Measurements from ENCODE around the gene BSPRY.
"Not testable (repeated sequence)": the region's sequence is repeated elsewhere in the genome, so short reads cannot be mapped to it uniquely, and the experiment has no call there.

Gene BSPRY

DNA sequence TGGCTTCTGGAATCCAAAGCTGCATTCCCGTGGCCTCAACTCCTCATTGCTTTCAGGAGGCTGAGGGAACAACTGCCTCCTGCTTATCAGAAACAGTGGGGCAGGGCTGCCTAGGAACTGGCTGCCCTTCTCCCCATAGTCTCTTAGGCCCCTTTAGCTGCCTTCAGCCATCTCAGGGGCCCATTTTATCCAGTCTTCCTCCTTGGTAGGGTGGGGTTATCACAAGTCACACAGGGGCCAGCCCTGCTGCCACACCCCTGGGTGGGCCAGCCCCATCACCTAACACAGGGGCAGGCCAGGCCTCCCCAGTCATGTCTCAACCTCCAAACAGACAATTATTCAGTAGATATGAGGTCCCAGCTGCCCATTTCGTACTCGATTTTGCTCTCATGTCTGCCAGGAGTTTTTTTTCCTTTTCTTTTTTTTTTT is 47.9 kb downstream of the BSPRY start:
- DNase-seq: no peak

DNA sequence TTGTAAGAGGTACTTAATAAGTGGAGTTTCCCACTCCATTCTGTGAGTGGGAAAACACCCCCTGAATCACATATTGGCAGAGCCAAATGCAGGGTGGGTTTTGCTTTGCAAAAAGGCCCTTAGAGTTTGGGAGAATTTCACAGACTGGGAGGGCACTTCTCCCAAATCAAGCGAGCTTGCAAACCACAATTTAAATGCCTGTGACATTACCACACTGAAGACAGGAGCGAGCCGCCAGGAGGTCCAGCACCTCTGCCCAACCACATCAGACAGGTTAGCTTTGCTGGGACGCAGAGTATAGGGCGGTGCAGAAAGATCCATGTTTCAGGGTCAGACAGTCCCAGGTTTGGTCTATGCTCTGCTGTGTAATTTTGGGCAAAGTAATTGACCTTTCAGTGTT is 49.5 kb downstream of the BSPRY start:
- no peak for DNase-seq

DNA sequence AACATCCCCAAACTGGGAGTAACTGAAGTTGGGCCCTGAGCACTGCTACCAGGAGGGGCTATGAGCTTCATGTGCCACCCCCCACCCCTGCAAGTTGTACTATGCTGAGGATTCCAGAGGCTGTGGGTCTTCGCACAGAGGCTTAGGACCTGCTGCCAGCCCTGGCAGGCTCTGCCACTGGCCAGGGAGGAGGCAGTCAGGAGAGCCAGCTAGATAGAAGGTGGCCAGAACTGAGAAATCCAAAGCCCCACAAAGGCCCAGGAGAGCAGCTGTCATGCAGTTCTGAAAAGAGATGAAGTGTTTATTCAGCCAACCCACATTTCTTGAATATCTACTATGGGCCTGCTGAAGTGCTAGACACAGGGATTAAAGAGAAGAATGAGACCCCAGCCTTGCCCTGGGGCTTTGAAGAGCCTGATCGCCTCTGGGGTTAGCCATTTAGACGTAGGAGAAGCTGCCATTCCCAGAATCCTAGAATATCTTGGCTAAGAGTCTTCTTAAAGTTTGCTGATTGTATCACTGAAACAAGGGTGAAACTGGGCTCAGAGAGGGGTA is 50.4 kb downstream of the BSPRY start:
- DNase-seq: no peak

DNA sequence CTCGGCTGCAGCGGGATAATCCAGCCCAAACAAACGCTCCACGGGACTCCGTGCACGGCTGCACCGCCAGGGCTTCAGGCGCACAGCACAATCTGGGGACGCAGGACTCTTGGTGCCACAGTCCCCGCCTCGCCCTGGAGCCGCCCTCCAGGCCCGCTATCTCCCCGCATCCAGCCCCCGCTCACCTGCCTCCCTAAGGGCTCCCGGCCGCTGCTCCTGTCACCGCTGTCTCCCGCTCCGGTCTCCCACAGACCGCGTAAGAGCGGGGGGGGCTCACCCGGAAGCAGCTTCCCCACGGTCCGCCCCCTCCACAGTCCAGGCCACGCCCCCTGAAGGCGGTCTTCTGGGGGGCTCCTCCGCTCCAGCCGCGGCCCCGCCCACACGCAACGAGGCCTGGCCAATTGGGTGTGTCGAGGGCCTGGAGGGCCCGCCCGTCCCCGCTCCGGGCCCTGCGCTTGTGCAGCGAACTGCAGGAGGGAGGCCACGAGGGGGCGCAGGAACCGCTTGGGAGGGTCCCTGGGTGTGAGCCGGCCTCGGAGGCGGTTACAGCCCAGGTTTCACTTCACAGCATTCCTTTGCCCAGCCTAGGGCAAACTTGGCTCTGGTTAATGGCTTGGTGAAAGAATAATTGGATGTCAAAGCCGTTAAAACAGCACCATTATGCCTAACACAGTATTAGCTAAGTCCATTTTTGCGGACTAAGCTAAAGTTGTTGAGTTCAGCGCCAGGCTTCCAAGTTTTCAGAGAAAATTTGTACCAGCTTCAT is 51.9 kb downstream of the BSPRY start, which contains the start of gene ALAD:
Gene ALAD (minus strand): TSS at position 258 of the 766 bp plus-strand sequence. CDS start 7,725 bp downstream, outside the sequence.
- DNase-seq: peak; percentile 99

DNA sequence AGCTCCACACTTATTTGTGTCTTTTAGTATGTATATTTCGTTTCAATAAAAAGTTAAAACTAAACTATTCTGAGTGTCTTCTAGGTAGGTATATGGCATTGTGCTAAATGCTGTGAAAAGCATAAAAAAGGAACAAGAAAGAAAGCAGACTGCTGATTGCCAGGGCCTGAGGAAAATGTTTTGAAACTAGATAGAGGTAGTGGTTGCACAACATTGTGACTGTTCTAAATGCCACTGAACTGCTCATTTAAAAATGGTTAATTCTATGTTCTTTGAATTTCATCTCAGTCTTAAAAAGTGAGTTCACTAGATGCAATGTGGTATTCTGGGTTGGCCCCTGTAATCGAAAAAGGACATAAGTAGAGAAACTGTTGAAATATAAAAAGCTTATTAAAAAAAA is 54.3 kb downstream of the BSPRY start:
- no peak for DNase-seq

DNA sequence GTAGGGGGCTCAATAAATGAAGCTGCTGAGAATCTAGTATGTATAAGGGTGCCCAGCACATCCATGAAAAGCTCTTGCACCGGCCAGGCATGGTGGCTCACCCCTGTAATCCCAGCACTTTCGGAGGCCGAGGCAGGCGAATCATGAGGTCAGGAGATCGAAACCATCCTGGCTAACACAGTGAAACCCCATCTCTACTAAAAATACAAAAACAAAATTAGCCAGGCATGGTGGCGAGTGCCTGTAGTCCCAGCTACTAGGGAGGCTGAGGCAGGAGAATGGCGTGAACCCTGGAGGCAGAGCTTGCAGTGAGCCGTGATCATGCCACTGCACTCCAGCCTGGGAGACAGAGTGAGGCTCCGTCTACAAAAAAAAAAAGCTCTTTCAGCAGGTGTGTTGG is 57.0 kb downstream of the BSPRY start:
- not testable (repeated sequence) for DNase-seq

DNA sequence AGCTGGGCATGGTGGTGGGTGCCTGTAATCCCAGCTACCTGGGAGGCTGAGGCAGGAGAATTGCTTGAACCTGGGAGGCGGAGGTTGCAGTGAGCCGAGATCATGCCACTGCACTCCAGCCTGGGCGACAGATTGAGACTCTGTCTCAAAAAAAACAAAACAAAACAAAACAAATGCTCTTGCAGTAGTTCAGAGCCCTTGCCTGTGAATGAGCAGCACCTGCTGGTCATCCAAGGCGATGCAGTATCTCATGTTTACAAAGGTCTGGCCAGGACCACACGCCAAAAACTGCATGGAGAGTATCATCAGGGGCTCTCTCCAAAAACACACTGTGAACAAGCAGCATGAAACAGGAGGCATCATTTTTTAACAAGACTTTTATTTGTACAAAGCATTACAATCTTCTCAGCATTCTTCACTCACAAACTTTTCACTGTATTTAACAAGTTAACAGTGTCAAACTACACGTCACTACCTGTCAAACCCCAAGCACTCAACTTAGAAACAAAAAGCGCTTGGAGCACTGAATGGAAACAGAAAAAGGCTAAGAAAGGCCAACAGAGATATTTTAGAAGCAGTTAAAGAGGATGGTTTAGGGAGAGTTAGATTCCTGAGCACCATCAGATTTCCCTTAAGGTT is 57.7 kb downstream of the BSPRY start:
- DNase-seq: peak; percentile 76

DNA sequence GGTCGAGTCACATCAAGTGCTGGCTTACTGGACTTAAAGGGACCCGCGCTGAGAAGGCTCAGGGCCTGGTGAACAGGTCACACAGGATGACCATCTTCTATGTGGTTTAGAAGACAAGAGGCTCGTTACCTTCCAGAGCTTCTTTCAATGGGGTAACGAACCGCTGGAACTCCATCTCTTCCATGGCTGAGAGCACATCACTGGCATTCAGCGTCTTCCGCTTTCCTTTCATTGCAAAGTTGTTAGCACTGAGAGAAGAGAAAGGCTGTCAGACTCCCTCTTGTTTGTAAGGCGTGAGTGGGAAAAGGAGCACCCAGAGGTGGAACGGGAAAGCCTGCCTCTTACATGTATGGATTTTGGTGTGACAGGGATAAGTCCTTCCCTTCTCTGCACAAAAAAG is 60.1 kb downstream of the BSPRY start:
- no peak for DNase-seq

DNA sequence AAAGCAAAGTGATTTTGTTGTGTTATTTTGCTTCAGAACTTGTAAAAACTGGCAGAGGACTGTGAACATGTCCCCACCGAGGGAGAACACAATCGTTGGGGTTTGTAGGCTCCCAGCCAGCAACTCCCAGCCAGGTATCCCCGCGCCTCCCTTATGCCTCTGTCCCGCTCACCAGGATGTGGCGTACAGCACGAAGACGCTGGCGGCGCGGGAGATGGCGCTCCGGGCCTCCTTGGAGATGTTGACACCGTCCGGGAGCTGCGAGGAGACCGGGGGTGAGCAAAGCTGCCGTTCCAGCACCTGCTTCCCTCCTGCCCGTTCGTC is 60.5 kb downstream of the BSPRY start:
- no peak for DNase-seq

DNA sequence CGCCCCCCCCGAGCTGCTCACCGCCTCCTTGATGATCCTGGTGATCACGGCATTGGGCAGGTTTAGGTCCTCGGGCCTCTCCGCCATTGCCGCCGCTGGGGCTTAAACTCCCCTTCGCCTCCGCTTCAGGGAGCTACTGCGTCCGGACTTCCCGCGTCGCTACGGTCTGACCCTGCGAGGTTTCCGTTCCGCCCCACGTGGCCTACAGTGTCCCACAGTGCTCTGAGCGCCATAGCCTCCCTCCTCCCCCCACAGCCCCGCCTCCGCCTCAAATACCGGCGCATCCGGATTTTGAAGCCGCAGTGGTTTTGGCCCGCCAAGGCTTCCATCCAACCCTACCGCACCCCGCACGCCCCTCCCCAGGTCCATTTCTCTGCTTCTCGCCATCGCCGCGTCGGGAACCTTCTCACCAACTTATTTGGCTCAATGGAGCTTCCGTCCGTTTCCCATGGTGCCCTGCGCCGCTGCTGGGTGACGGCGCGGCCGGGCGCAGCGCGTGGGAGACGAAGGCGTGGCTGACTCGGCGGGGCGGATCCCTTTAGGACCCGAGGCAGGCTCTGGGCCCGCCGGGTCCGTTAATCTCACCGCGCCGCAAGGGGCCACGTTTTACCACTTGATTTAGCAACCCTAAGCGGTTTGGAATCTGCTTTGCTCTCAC is 61.0 kb downstream of the BSPRY start, which contains the start of the genes C9orf43 and POLE3:
Gene C9orf43 (plus strand): TSS at position 541 of the 658 bp plus-strand sequence. CDS start 2,747 bp downstream, outside the sequence.
Gene POLE3 (minus strand): TSS at position 469 of the 658 bp plus-strand sequence. CDS start 382 bp downstream, at position 87.
- peak; percentile 94 for DNase-seq

DNA sequence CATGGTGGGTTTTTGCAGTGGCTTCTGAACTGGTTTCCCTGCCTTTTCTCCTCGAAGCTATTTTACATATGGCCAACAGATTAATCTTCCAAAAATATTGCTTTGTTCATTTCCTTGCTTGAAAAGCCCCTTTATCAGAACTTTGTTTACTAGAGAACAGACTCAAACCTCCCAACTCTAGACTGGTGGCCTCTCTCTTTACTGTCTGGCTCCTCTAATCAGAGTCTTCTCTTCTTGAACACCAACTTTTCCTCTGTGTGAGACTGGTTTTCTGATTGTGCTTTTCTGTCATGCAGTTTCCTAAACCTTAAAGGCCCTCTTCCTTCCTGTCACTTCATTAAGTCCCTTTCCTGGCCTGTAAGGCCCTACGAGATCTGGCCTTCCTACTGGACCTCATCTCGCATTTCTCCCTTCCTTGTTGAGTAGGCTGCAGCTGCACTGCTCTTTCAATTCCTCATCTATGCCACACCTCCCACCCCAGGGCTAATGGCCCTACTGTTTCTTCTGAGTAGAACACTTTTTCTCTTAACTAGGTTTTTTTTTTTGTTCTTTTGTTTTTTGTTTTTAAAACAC is 66.9 kb downstream of the BSPRY start:
- DNase-seq: no peak

DNA sequence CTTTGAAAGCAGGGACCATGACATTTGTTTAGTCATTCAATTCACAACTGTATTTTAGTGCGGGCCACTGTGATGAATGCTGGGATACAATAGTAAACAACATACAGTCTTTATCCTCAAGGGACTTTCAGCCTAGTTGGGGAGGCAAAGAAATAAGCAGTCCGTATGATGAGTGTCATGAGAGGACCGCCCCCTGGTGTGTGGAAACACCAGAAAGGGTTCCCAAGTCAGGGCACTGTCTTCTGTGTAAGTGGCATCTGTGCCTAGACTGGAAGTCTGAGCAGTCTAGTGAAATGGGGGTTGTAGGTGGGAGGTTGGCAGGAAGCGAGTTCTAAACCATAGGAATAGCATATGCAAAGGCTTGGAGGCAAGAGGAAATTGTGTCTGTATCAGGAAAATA is 68.0 kb downstream of the BSPRY start:
- peak; percentile 25 for DNase-seq
